ENCODE data around the gene CLSTN2.

Gene CLSTN2

GRCh38 chr3:140557476-140557875, 622.5 kb downstream of the CLSTN2 start:
- no peak overlapping the region for H2AFZ ChIP-seq (ENCODE audit: low read depth)
- H3K4me2 ChIP-seq, result no peak overlapping the region
- no peak overlapping the region for H3K9ac ChIP-seq
- H3K79me2 ChIP-seq (ENCODE audit: insufficient read depth, low read depth), result no peaks in the 10 kb centered on the region
- H4K20me1 ChIP-seq (ENCODE audit: insufficient read depth), result no peaks in the 10 kb centered on the region
- H3K27me3 ChIP-seq (ENCODE audit: insufficient read depth, low read depth), result no peaks in the 10 kb centered on the region
- H3K4me3 ChIP-seq (IDR thresholded peaks at IDR 0.05; ENCODE audit: insufficient read depth, low read depth, low read length), result no peak overlapping the region
- TF ChIP-seq CTCF (conservative IDR thresholded peaks at IDR 0.05; ENCODE audit: low read depth, low read length), result no peak
- no peaks in the 10 kb centered on the region for H3K36me3 ChIP-seq (ENCODE audit: insufficient read depth)
- no peak overlapping the region for H3K27ac ChIP-seq
- H3K4me1 ChIP-seq (ENCODE audit: low read depth, poor library complexity, severe bottlenecking), result no peaks in the 10 kb centered on the region

GRCh38 chr3:140559546-140559945, 624.6 kb downstream of the CLSTN2 start:
- no peak overlapping the region for H2AFZ ChIP-seq (ENCODE audit: low read depth)
- no peaks in the 10 kb centered on the region for H4K20me1 ChIP-seq (ENCODE audit: insufficient read depth)
- H3K9ac ChIP-seq, result no peak overlapping the region
- H3K4me1 ChIP-seq (ENCODE audit: low read depth, poor library complexity, severe bottlenecking), result no peaks in the 10 kb centered on the region
- no peak overlapping the region for H3K4me2 ChIP-seq
- H3K79me2 ChIP-seq (ENCODE audit: insufficient read depth, low read depth), result no peaks in the 10 kb centered on the region
- no peak overlapping the region for H3K4me3 ChIP-seq (IDR thresholded peaks at IDR 0.05; ENCODE audit: insufficient read depth, low read depth, low read length)
- no peak for TF ChIP-seq CTCF (conservative IDR thresholded peaks at IDR 0.05; ENCODE audit: low read depth, low read length)
- no peaks in the 10 kb centered on the region for H3K27me3 ChIP-seq (ENCODE audit: insufficient read depth, low read depth)
- no peaks in the 10 kb centered on the region for H3K36me3 ChIP-seq (ENCODE audit: insufficient read depth)
- no peak overlapping the region for H3K27ac ChIP-seq

- no peaks in the 10 kb centered on the region for H3K27me3 ChIP-seq (ENCODE audit: insufficient read depth, low read depth)
- no peaks in the 10 kb centered on the region for H4K20me1 ChIP-seq (ENCODE audit: insufficient read depth)
- H3K4me1 ChIP-seq (ENCODE audit: low read depth, poor library complexity, severe bottlenecking), result no peaks in the 10 kb centered on the region
- no peak overlapping the region for H3K4me3 ChIP-seq (IDR thresholded peaks at IDR 0.05; ENCODE audit: insufficient read depth, low read depth, low read length)
- no peak overlapping the region for H3K9ac ChIP-seq
- no peaks in the 10 kb centered on the region for H3K36me3 ChIP-seq (ENCODE audit: insufficient read depth)
- H3K4me2 ChIP-seq, result no peak overlapping the region
- H2AFZ ChIP-seq (ENCODE audit: low read depth), result no peak overlapping the region
- no peak for TF ChIP-seq CTCF (conservative IDR thresholded peaks at IDR 0.05; ENCODE audit: low read depth, low read length)
- no peak overlapping the region for H3K27ac ChIP-seq
- H3K79me2 ChIP-seq (ENCODE audit: insufficient read depth, low read depth), result no peaks in the 10 kb centered on the region
Measured at GRCh38 chr3:140563206-140563760, 628.3 kb downstream of the CLSTN2 start.

GRCh38 chr3:140568131-140568530, 633.1 kb downstream of the CLSTN2 start:
- Histone ChIP-seq H2AFZ (ENCODE audit: low read depth) (no peak overlapping the region), H3K27ac (no peak overlapping the region), H3K4me3 (IDR thresholded peaks at IDR 0.05; ENCODE audit: insufficient read depth, low read depth, low read length) (no peak overlapping the region), H3K4me2 (no peak overlapping the region), H3K79me2 (ENCODE audit: insufficient read depth, low read depth) (no peaks in the 10 kb centered on the region), H3K4me1 (ENCODE audit: low read depth, poor library complexity, severe bottlenecking) (no peaks in the 10 kb centered on the region), H3K36me3 (ENCODE audit: insufficient read depth) (no peaks in the 10 kb centered on the region), H3K27me3 (ENCODE audit: insufficient read depth, low read depth) (no peaks in the 10 kb centered on the region), H4K20me1 (ENCODE audit: insufficient read depth) (no peaks in the 10 kb centered on the region), H3K9ac (no peak overlapping the region)
- no peak for TF ChIP-seq CTCF (conservative IDR thresholded peaks at IDR 0.05; ENCODE audit: low read depth, low read length)
